K562 (cell line): ENCODE data around the gene ODAD2. TPM values are rescaled to one million over a fixed set of nuclear protein-coding genes. Genes with fewer than 3 reads are reported as not detected.

Experiments used
- ATAC-seq: fragments of 200-7000 bp; cut with Tn5 transposase; 3 replicates; pipeline ENCODE4 v1.9.1; 2020; ENCODE audit warnings: moderate library complexity
- BruUV-seq: library from RNA; stranded (reverse); fragments of 400-500 nt; replicated peaks from 2 replicates; lab custom pipeline; 2021; lab: Mats Ljungman, UMichigan
- CTCF ChIA-PET: fragments of 300-600 bp; formaldehyde crosslinking; extraction: SDS; loops from one replicate; lab custom pipeline; 2021; ENCODE audit warnings: low intra/inter-chr PET ratio; lab: Yijun Ruan, JAX
- POLR2A ChIA-PET: fragments of 300-600, 350-650 bp; sonication (Branson Sonifier 250); formaldehyde crosslinking; extraction: SDS; loops from one replicate; lab custom pipeline; 2021; ENCODE audit warnings: antibody characterized with exemption, inconsistent platforms; lab: Yijun Ruan, JAX
- DNase-seq, 4 experiments: peaks; one replicate each; pipeline versions ENCODE4 v3.0.0 to v3.0.0-alpha.2; 2011 to 2018; ENCODE audit warnings: low spot score in 3 of 4, mixed read lengths in 3 of 4; ENCODE audit errors: extremely low read depth in 1 of 4
- FAIRE-seq: peaks from 2 replicates; lab custom pipeline; 2011; peaks lifted over from hg19 to GRCh38; lab: Jason Lieb, UNC
- H2AFZ ChIP-seq: 2 replicates; pipeline ENCODE4 v1.6.0; 2011; ENCODE audit warnings: low read depth, low read length, control low read depth, inconsistent platforms
- H3K27ac ChIP-seq: fragments of 200-600 bp; 3 replicates; pipeline ENCODE4 v1.8.0; 2011; ENCODE audit warnings: low read depth, mild to moderate bottlenecking, control low read depth, inconsistent platforms, low read length, moderate library complexity, mixed read lengths; ENCODE audit errors: extremely low read depth
- H3K27me3 ChIP-seq, 2 experiments: fragments of 300-600 bp in 1 of 2; 2 replicates in 1 of 2; 3 replicates in 1 of 2; pipeline versions ENCODE4 v1.6.0 to v1.8.0; 2011; ENCODE audit warnings: inconsistent platforms in 2 of 2, low read length in 2 of 2, mild to moderate bottlenecking in 1 of 2, mixed read lengths in 1 of 2, moderate library complexity in 1 of 2; ENCODE audit not compliant: control insufficient read depth in 2 of 2, insufficient read depth in 2 of 2
- H3K36me3 ChIP-seq: fragments of 300-600 bp; 3 replicates; pipeline ENCODE4 v1.8.0; 2011; ENCODE audit warnings: mild to moderate bottlenecking, low read length, inconsistent platforms; ENCODE audit not compliant: control insufficient read depth, insufficient read depth
- H3K4me1 ChIP-seq, 2 experiments: fragments of 200-600 bp in 1 of 2; replicated peaks in 1 of 2; 2 replicates in 1 of 2; 3 replicates in 1 of 2; pipeline versions ENCODE4 v1.5.1 to v1.8.0; 2011; ENCODE audit warnings: inconsistent platforms in 2 of 2, low read length in 2 of 2, mild to moderate bottlenecking in 1 of 2, mixed read lengths in 1 of 2, moderate library complexity in 1 of 2; ENCODE audit not compliant: control insufficient read depth in 2 of 2, insufficient read depth in 2 of 2
- H3K4me2 ChIP-seq: 2 replicates; pipeline ENCODE4 v1.6.1; 2011; ENCODE audit warnings: low read length, control low read depth, inconsistent platforms, mixed read lengths; ENCODE audit not compliant: insufficient read depth
- H3K4me3 ChIP-seq: fragments of 200-600 bp; sonication (generic), shearing (Covaris generic); 2 replicates; pipeline ENCODE4 v1.5.1; 2016; ENCODE audit warnings: control low read depth, inconsistent platforms
- H3K79me2 ChIP-seq: fragments of 200-600 bp; 3 replicates; pipeline ENCODE4 v1.8.0; 2011; ENCODE audit warnings: low read length, inconsistent platforms; ENCODE audit not compliant: control insufficient read depth, insufficient read depth
- H3K9ac ChIP-seq, 2 experiments: 2 replicates each; pipeline versions ENCODE4 v1.6.0 to v1.6.1; 2011; ENCODE audit warnings: low read depth in 2 of 2, low read length in 2 of 2, control low read depth in 1 of 2, inconsistent platforms in 1 of 2, mild to moderate bottlenecking in 1 of 2, mixed read lengths in 1 of 2; ENCODE audit not compliant: insufficient read depth in 1 of 2
- H3K9me1 ChIP-seq: one replicate; pipeline ENCODE4 v1.6.0; 2011; ENCODE audit warnings: inconsistent platforms, mild to moderate bottlenecking, low read length, moderate library complexity; ENCODE audit not compliant: control insufficient read depth, insufficient read depth
- H3K9me3 ChIP-seq: replicated peaks from 2 replicates; pipeline ENCODE4 v1.5.1; 2011; ENCODE audit warnings: low read depth, low read length, inconsistent platforms; ENCODE audit not compliant: control insufficient read depth, insufficient read depth
- H4K20me1 ChIP-seq: replicated peaks from 2 replicates; pipeline ENCODE4 v1.6.1; 2011; ENCODE audit warnings: low read length, inconsistent platforms, mixed read lengths; ENCODE audit not compliant: control insufficient read depth, insufficient read depth
- BRCA1 ChIP-seq, 2 experiments: fragments of 450-650 bp in 1 of 2; sonication (generic) in 1 of 2; formaldehyde crosslinking in 1 of 2; IDR thresholded peaks; 2 replicates each; pipeline versions ENCODE4 v1.5.0 to v1.6.1; 2017 to 2020; ENCODE audit warnings: mild to moderate bottlenecking in 1 of 2, missing genetic modification reagents in 1 of 2
- CHD1 ChIP-seq: fragments of 200-600 bp; sonication (generic); IDR thresholded peaks from one replicate; pipeline ENCODE4 v1.6.1; 2012; ENCODE audit warnings: mild to moderate bottlenecking, moderate library complexity, low read length, inconsistent platforms
- HMG20A ChIP-seq: fragments of 450-650 bp; formaldehyde crosslinking; conservative IDR thresholded peaks from 2 replicates; pipeline ENCODE4 v1.4.0; 2020; ENCODE audit warnings: mild to moderate bottlenecking, mixed read lengths
- HMGN3 ChIP-seq: IDR thresholded peaks from 2 replicates; pipeline ENCODE4 v1.6.1; 2011; ENCODE audit warnings: borderline replicate concordance, low read depth, mild to moderate bottlenecking, mixed read lengths, low read length; ENCODE audit not compliant: insufficient read length; ENCODE audit errors: extremely low read depth
- RBM17 ChIP-seq: fragments of 200-400 bp; formaldehyde crosslinking; IDR thresholded peaks from 2 replicates; pipeline ENCODE4 v1.6.1; 2017; ENCODE audit warnings: low read depth, mild to moderate bottlenecking, low read length, borderline replicate concordance
- SMARCB1 ChIP-seq: IDR thresholded peaks from 2 replicates; pipeline ENCODE4 v1.6.1; 2011; ENCODE audit warnings: improper control_type of control experiment, low read depth; ENCODE audit not compliant: insufficient read length
- SRSF9 ChIP-seq: fragments of 200-400 bp; formaldehyde crosslinking; IDR thresholded peaks from 2 replicates; pipeline ENCODE4 v1.6.1; 2017; ENCODE audit warnings: low read depth, low read length, borderline replicate concordance
- ZNF239 ChIP-seq: fragments of 250-450 bp; sonication (Bioruptor Pico); IDR thresholded peaks from 2 replicates; pipeline ENCODE4 v1.4.0; 2020; ENCODE audit warnings: mild to moderate bottlenecking
- WGBS: fragments of 100-300 bp; shearing (Covaris generic); methylation state at CpG from one replicate; pipeline ENCODE4 v1.1.6; 2016; ENCODE audit warnings: low coverage, mixed read lengths; ENCODE audit not compliant: insufficient coverage; ENCODE audit errors: missing lambda C conversion rate; 5-methylcytosine and 5-hydroxymethylcytosine counted together
- in situ Hi-C: fragments of 300-500 bp; cut with MboI; formaldehyde crosslinking; loops from 4 replicates; pipeline ENCODE4 v1.15.0; 2018; ENCODE audit warnings: inconsistent platforms, mixed read lengths
- intact Hi-C: fragments of 100-400 bp; cut with micrococcal nuclease; formaldehyde crosslinking; loops from 2 replicates; pipeline ENCODE4 v1.14.2; 2022
- polyA plus RNA-seq, 8 experiments: library from polyadenylated mRNA; depleted of rRNA in 4 of 8; stranded (reverse) in 5 of 8; unstranded in 3 of 8; fragments of >200 nt; fragmentation: Nextera tagmentation in 2 of 8; fragmentation: Illumina TruSeq in 1 of 8; extraction: Ambion mirVana in 2 of 8; extraction: Trizol in 1 of 8; gene quantifications; 2 replicates each; pipeline versions ENCODE4 v1.2.1 to v1.2.3, GENCODE V29; 2011 to 2014; ENCODE audit warnings: inconsistent platforms in 1 of 8, missing spikeins in 1 of 8
- total RNA-seq, 7 experiments: library from RNA; depleted of rRNA in 6 of 7; stranded (reverse); fragments of >200 nt in 6 of 7; fragmentation: Illumina TruSeq in 2 of 7; extraction: Trizol in 2 of 7; gene quantifications; 2 replicates each; pipeline versions ENCODE4 v1.2.1 to v1.2.3, GENCODE V29; 2011 to 2021; ENCODE audit warnings: low replicate concordance in 1 of 7
- TF ChIP-seq, protein P1 (sequence below): fragments of 450-650 bp; formaldehyde crosslinking; IDR thresholded peaks from 2 replicates; pipeline ENCODE4 v1.4.0; 2022; ENCODE audit warnings: missing genetic modification characterization
- TF ChIP-seq, protein P2 (sequence below): fragments of 250-450 bp; sonication (Bioruptor Pico); IDR thresholded peaks from 2 replicates; pipeline ENCODE4 v1.8.0; 2021; ENCODE audit warnings: moderate library complexity, mild to moderate bottlenecking, inconsistent platforms
- TF ChIP-seq, protein P3 (sequence below): conservative IDR thresholded peaks from 2 replicates; pipeline ENCODE4 v1.6.1; 2011; ENCODE audit warnings: low read depth, mild to moderate bottlenecking, low read length; ENCODE audit not compliant: control insufficient read depth

The ODAD2 gene
- total and polyA plus RNA-seq, 9 of the 15 experiments (the other 6 are each of a cell fraction or from before 2014, with no cell fraction given), result not detected

DNA sequence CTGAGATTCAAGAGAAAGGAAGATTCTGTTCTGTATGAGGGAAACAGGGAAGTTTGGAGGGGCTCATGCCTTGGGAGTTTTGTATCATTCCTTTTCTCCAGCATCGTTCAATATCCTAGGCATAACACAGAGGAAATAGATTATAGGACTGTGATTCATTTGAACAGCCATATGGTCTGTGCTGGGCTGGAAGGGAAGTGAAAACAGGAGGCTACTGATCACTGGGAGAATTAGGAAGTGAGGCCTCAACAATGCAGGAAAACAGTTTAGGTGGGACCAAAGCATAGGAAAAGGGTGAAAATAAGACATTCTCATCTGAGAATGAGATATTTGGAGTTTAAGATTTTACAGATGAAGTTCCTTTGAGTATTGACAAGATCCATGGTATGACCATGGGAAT lies 182.6 kb downstream of the ODAD2 start (continued):
- TF ChIP-seq HMG20A (CRISPR knock-in tag), result no peak
- TF ChIP-seq, protein P1, sequence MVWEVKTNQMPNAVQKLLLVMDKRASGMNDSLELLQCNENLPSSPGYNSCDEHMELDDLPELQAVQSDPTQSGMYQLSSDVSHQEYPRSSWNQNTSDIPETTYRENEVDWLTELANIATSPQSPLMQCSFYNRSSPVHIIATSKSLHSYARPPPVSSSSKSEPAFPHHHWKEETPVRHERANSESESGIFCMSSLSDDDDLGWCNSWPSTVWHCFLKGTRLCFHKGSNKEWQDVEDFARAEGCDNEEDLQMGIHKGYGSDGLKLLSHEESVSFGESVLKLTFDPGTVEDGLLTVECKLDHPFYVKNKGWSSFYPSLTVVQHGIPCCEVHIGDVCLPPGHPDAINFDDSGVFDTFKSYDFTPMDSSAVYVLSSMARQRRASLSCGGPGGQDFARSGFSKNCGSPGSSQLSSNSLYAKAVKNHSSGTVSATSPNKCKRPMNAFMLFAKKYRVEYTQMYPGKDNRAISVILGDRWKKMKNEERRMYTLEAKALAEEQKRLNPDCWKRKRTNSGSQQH (CRISPR knock-in tag), result no peak
- no peak for TF ChIP-seq ZNF239 (CRISPR knock-in tag)
- no peak for TF ChIP-seq SMARCB1
- TF ChIP-seq, protein P2, sequence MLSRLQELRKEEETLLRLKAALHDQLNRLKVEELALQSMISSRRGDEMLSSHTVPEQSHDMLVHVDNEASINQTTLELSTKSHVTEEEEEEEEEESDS (CRISPR knock-in tag), result no peak
- TF ChIP-seq, protein P3, sequence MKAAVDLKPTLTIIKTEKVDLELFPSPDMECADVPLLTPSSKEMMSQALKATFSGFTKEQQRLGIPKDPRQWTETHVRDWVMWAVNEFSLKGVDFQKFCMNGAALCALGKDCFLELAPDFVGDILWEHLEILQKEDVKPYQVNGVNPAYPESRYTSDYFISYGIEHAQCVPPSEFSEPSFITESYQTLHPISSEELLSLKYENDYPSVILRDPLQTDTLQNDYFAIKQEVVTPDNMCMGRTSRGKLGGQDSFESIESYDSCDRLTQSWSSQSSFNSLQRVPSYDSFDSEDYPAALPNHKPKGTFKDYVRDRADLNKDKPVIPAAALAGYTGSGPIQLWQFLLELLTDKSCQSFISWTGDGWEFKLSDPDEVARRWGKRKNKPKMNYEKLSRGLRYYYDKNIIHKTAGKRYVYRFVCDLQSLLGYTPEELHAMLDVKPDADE, result no peak

DNA sequence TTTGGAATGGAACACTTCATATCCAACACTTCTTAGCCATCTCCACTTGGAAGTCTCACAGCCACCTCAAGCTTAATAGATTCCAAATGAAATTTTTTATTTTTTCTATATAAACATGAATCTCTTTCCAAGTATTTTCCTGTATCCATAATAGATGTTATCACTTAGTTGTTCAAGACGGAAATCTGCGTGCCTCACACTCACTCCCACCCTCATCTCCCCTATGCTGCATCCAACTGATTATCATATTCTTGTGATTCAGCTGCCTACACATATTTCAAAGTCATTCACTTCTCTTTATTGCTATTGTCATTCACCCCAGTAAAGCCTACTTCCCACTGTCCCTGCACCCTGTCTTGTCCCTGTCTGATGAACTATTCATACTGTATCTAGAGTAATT lies 183.0 kb downstream of the ODAD2 start:
- no peak for FAIRE-seq
- WGBS, result 0% methylated on average over 2 of the region's 2 CpGs
- CTCF ChIA-PET, result no interaction called here
- no TSS peak for BruUV-seq
- H3K9ac ChIP-seq, result no peak overlapping the region
- no peak for DNase-seq
- H4K20me1 ChIP-seq, result no peaks in the 10 kb centered on the region
- H3K9me3 ChIP-seq, result no peaks in the 10 kb centered on the region
- no peak overlapping the region for H2AFZ ChIP-seq
- in situ Hi-C loops (no loop called here), intact Hi-C loops (no loop called here)
- TF ChIP-seq HMGN3 (no peak), BRCA1 (IDR thresholded peaks at IDR 0.05) (no peak), BRCA1 (CRISPR knock-in tag; IDR thresholded peaks at IDR 0.05) (no peak), RBM17 (no peak), SRSF9 (no peak), CHD1 (no peak)
- no peaks in the 10 kb centered on the region for H3K36me3 ChIP-seq
- no peak overlapping the region for H3K4me2 ChIP-seq
- ATAC-seq, result no peak
- H3K79me2 ChIP-seq, result no peaks in the 10 kb centered on the region
- no peak overlapping the region for H3K27ac ChIP-seq
- no peaks in the 10 kb centered on the region for H3K9me1 ChIP-seq
- H3K27me3 ChIP-seq, result no peaks in the 10 kb centered on the region
- no peaks in the 10 kb centered on the region for H3K4me1 ChIP-seq
- POLR2A ChIA-PET, result interaction anchor here (1.2 kb wide), 1 partner anchor 11 kb away, joined by 4 read pairs; no protein-coding TSS in a partner anchor
- H3K4me3 ChIP-seq, result no peak overlapping the region
